Activated CD8-positive, alpha-beta memory T cell treated with anti-CD3 and anti-CD28 coated beads for 36 hours (primary cell): ENCODE data around the gene DYNLRB1. TPM values are rescaled to one million over a fixed set of nuclear protein-coding genes. Genes with fewer than 3 reads are reported as not detected.

Experiments
- CTCF ChIA-PET: fragments of 350-600 bp; sonication (Branson Sonifier 250); formaldehyde crosslinking; loops from one replicate; lab custom pipeline; 2021; ENCODE audit warnings: antibody characterized with exemption; lab: Charles Lee
- POLR2A ChIA-PET: fragments of 350-600 bp; sonication (Branson Sonifier 250); formaldehyde crosslinking; loops from one replicate; lab custom pipeline; 2021; ENCODE audit warnings: antibody characterized with exemption; lab: Charles Lee
- total RNA-seq, 2 experiments: library from RNA; stranded (reverse); gene quantifications; one replicate each; pipeline ENCODE4 v1.2.3, GENCODE V29; 2021

DYNLRB1 gene
- total RNA-seq, 2 experiments from 2014 or later: 81.3 to 86.6 TPM

- ChIA-PET CTCF (no interaction called here), POLR2A (no interaction called here)
Observed at GRCh38 chr20:34542439-34542838, 26.2 kb downstream of the DYNLRB1 start.

GRCh38 chr20:34543463-34544056, 27.3 kb downstream of the DYNLRB1 start:
- ChIA-PET CTCF (no interaction called here), POLR2A (interaction anchor here (1.7 kb wide), 1 partner anchor 15 kb away, joined by 6 read pairs; the partner anchor contains the start of gene MAP1LC3A)

DNA sequence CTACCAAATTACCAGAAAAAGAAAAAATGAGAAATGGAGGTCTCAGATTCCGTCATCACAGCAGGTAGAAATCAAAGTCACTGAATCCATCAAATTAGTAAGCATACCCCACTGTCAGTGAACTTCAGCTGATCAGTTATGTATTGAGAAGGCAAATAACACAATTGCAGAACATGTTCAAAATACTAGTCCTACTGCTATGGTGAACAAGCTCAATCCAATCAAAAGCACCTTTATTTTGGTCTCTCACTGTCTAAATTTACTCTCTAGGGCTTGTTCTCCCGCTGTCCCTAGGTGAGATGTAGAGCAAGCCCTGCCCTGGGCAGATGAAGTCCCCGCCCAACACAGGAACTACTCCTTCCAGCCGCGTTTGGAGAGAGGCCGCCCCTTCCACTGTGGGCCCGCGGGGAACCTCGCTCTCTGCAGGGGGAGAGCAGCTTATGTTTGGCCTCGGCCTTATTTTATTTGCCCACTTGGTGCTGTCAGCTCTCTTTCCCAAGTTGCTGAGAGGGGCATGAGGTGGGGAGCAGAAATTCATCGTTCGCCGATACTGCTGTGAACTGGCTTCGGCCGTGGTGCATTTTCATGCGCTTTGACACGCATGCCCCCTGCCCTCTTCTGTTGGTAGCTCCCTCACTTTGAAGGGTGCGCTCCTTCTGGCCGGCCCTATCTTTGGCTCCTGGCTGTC, 28.0 kb downstream of the DYNLRB1 start:
- ChIA-PET POLR2A (interaction anchor here (1.1 to 1.7 kb wide), 2 partner anchors 14 to 29 kb away, joined by 3 to 6 read pairs; partner anchors contain the start of gene MAP1LC3A), CTCF (interaction anchor here (0.6 kb wide), 1 partner anchor 322 kb away, joined by 3 read pairs; no protein-coding TSS in a partner anchor)

DNA sequence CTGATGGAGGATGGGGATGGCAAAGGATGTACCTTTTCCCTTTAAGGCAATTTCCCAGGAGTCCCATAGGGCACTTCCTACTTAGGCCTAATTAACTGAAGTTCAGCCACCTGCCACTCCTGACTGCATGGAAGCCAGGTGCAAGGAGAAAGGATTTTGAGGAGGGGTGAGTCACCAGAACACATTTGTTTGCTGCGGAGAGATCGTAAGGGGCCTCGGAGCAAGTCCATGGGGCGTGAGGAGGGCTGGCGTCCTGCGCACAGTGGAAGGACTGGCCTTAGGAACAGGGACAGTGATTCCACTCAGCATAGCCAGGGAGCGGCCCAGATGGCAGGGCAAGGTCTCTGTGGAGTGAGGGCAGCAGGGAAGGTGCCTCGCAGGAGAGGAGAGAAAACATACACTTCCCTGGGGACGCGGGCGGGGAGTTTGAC, 30.5 kb downstream of the DYNLRB1 start:
- ChIA-PET CTCF (interaction anchor here (0.6 to 1.0 kb wide), 2 partner anchors 9 to 48 kb away, joined by 3 to 5 read pairs; no protein-coding TSS in a partner anchor), POLR2A (no interaction called here)

GRCh38 chr20:34547844-34548613, 31.8 kb downstream of the DYNLRB1 start:
- ChIA-PET POLR2A (no interaction called here), CTCF (interaction anchor here (1.0 kb wide), 2 partner anchors 10 to 235 kb away, joined by 3 read pairs; no protein-coding TSS in a partner anchor)

GRCh38 chr20:34549291-34549928, 33.2 kb downstream of the DYNLRB1 start:
- POLR2A ChIA-PET: no interaction called here
- CTCF ChIA-PET: interaction anchor here (1.0 kb wide), 1 partner anchor 237 kb away, joined by 3 read pairs; no protein-coding TSS in a partner anchor

DNA sequence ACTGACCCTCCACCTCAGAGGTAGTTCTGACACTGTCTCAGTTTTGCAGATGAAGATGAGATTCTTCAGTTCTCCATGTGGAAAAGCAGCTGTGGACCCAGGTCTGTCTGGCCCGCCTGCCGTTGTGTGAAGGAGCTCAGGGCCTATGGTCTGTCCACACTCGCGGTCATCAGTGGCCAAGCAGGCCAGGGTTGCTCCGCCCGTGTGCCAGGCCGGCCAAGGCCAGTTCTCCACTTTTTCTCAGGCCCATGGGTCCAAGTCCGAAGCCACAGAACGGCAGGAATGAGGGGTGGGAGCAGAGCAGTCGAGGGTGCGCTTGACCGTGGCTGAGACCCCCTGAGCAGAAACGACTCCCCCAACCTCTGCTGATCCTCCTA, 33.7 kb downstream of the DYNLRB1 start:
- ChIA-PET POLR2A (no interaction called here), CTCF (no interaction called here)

GRCh38 chr20:34552569-34552968, 36.3 kb downstream of the DYNLRB1 start:
- ChIA-PET CTCF (no interaction called here), POLR2A (no interaction called here)

DNA sequence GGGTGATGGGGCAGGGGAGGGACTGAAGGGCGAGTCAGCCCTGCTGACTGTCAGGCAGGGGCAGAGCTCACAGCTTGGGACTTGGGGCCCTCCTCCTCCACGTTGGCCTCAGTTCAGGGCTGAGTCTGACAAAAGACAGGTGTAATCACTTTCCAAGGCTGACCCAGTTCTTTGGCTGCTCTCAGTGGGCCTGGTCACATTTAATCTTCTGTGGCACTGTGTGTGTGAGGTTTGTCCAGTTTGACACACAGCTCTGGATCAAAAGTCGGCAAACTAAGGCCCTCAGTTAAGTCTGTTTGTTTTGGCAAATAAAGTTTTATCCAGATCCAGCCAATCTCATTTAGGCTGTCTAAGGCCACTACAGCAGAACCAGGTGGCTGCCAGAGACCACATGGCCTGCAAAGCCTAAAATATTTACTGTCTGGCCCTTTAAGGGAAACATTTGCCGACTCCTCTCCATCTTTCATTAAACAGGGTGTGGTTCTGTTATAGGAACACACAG, 37.2 kb downstream of the DYNLRB1 start:
- ChIA-PET POLR2A (no interaction called here), CTCF (no interaction called here)

GRCh38 chr20:34557936-34558319, 41.7 kb downstream of the DYNLRB1 start:
- POLR2A ChIA-PET: interaction anchor here (0.5 to 1.6 kb wide), 6 partner anchors 14 to 148 kb away, joined by 3 to 7 read pairs (median 4); no protein-coding TSS in a partner anchor
- CTCF ChIA-PET: interaction anchor here (1.0 to 2.3 kb wide), 3 partner anchors 27 to 246 kb away, joined by 3 to 8 read pairs (median 5); partner anchors contain the start of gene TP53INP2

DNA sequence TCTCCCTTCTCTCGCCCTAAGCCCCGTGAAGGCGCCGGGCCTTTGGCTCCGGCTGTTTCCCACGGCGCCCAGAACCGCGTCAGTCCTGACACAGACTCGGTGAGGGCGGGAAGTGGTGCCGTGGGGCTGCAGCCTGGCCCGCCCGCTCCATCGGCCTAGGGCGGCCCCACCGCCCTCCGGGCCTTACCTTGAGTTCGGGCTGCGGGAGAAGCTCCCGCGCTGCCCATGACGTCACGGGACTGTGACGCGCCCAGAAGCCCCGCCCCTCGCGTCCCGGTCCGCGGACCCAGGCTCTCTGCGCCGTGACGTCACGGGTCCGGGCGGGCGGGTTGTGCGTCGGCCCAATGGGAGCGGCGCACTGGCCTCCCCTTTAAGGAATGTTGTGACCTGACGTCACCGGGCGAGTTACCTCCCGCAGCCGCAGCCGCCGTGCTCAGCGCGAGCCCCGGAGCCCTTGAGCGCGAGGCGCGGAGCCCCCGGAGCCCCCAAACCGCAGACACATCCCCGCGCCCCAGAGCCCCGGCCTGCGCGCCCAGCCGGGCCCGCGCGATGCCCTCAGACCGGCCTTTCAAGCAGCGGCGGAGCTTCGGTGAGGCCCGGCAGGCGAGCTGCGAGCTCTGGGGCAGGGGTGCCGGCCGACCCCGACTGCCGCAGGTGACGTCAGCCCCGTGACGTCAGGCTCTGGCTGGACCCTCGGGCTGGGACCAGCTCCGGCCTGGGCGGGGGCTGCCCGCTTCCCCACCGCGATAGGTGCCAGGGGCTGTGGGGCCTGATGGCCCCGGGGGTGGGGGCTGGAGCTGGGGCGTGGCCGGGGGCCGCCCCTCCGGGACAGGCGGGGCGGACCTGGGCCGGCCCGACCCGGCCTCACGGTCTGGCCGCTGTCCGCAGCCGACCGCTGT, 42.3 kb downstream of the DYNLRB1 start, which contains the start of gene MAP1LC3A:
Gene MAP1LC3A, plus strand, starts transcription at position 399 of the 899 bp plus-strand sequence. Its CDS starts 151 bp downstream, at position 550.
- ChIA-PET POLR2A (interaction anchor here (0.7 to 1.6 kb wide), 6 partner anchors 14 to 446 kb away, joined by 3 to 6 read pairs (median 3); partner anchors contain the start of gene EIF2S2), CTCF (interaction anchor here (0.6 to 2.3 kb wide), 4 partner anchors 27 to 246 kb away, joined by 3 to 8 read pairs (median 4); partner anchors contain the start of gene TP53INP2)

DNA sequence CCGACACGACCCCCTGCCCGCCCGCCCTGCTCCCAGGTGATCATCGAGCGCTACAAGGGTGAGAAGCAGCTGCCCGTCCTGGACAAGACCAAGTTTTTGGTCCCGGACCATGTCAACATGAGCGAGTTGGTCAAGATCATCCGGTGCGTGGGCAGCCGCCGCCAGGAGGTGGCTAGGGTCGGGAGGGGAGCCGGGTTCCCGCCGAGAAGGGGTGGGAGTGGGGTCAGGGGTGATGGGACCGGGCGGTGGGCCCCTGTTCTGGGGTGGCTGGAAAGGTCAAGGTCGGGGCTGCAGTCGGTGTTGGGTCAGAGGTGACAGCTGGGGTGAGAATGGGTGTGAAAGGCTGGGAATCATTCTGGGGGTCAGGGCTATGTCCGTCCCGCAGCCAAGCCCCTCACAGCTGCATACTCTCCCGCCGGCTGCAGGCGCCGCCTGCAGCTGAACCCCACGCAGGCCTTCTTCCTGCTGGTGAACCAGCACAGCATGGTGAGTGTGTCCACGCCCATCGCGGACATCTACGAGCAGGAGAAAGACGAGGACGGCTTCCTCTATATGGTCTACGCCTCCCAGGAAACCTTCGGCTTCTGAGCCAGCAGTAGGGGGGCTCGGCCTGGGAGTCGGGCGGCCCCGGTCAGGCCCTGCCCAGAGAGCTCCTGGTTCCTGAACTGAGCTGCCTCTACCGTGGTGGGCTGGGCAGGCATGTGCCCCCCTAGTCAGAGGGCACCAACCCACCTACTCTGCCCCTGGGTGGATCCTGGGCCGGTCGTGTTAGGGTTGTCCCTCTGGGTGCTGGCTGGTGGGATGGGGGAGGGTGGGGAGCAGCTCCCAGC, 43.3 kb downstream of the DYNLRB1 start:
- CTCF ChIA-PET: interaction anchor here (1.9 to 2.3 kb wide), 2 partner anchors 28 to 247 kb away, joined by 5 to 8 read pairs; no protein-coding TSS in a partner anchor
- POLR2A ChIA-PET: interaction anchor here (0.9 to 1.6 kb wide), 2 partner anchors 15 to 447 kb away, joined by 3 to 6 read pairs; partner anchors contain the start of gene EIF2S2

GRCh38 chr20:34560141-34560523, 43.9 kb downstream of the DYNLRB1 start:
- ChIA-PET POLR2A (no interaction called here), CTCF (no interaction called here)

GRCh38 chr20:34560614-34561013, 44.4 kb downstream of the DYNLRB1 start:
- CTCF ChIA-PET: no interaction called here

GRCh38 chr20:34561661-34562060, 45.4 kb downstream of the DYNLRB1 start:
- CTCF ChIA-PET: interaction anchor here (1.7 kb wide), 1 partner anchor 250 kb away, joined by 5 read pairs; no protein-coding TSS in a partner anchor
- POLR2A ChIA-PET: interaction anchor here (0.6 kb wide), 1 partner anchor 10 kb away, joined by 3 read pairs; no protein-coding TSS in a partner anchor

More at GRCh38 chr20:34560614-34561013, 44.4 kb downstream of the DYNLRB1 start:
- POLR2A ChIA-PET: no interaction called here

GRCh38 chr20:34562641-34563040, 46.4 kb downstream of the DYNLRB1 start:
- CTCF ChIA-PET: interaction anchor here (0.8 to 1.7 kb wide), 4 partner anchors 10 to 251 kb away, joined by 4 to 5 read pairs (median 5); no protein-coding TSS in a partner anchor
- POLR2A ChIA-PET: no interaction called here
